GM23248 (cell line): Measurements from ENCODE around the gene CSH1.

Experiments used
- EZH2 ChIP-seq: fragments of 200-600 bp; sonication (generic); IDR thresholded peaks from 2 replicates; pipeline ENCODE4 v1.6.1; 2018; ENCODE audit warnings: antibody characterized with exemption, mild to moderate bottlenecking; ENCODE audit not compliant: insufficient read depth, poor library complexity, severe bottlenecking
- EZH2phosphoT487 ChIP-seq: fragments of 200-600 bp; sonication (generic); IDR thresholded peaks from 2 replicates; pipeline ENCODE4 v1.6.1; 2018; ENCODE audit warnings: antibody characterized with exemption, moderate library complexity, mild to moderate bottlenecking, low read depth; ENCODE audit not compliant: insufficient read depth

DNA sequence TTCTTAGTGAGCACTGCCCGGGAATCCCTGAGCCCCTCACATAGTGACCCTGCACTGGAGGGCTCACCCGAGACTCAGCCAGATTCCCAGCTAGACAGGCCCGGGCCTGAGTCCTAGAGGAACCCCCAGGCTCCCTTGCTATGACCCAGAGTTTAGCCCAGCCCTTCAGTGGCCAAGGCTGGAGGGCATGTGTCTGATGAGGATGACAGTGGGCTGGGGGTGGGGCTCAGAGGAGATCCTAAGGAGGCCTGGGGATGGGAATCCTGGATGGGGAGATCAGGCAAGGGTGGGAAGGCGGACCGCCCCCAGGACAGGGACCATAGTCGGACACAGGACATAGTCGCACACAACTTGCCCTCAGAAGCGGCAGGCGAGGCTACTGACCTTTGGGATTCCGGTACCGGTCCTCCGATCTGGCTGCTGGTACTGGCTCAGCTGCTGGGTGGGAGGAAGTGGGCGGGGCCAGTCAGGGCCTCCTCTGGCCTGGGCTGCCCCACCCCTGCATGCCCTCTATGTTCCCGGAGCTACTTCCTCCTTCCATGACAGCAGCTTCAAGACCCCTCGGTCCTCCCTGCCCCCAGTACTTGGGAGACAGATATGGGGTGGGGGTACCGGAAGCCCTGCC is 34.7 kb upstream of the CSH1 start:
- TF ChIP-seq EZH2 (no peak), EZH2phosphoT487 (no peak)
